K562 (cell line): ENCODE measurements around the gene NUPR1. TPM values are rescaled to one million over a fixed set of nuclear protein-coding genes. Genes with fewer than 3 reads are reported as not detected.

Experiments used
- ARNT ChIP-seq, 2 experiments: fragments of 450-650 bp; IDR thresholded peaks; 2 replicates each; pipeline ENCODE4 v1.6.1; 2016; ENCODE audit warnings: mild to moderate bottlenecking in 1 of 2
- BRF1 ChIP-seq: IDR thresholded peaks from 3 replicates; pipeline ENCODE4 v1.6.1; 2011; ENCODE audit warnings: borderline replicate concordance, mild to moderate bottlenecking; ENCODE audit not compliant: insufficient read length; ENCODE audit errors: extremely low read depth
- CREBBP ChIP-seq: IDR thresholded peaks from one replicate; pipeline ENCODE4 v1.6.1; 2012; ENCODE audit warnings: low read depth, mild to moderate bottlenecking, control low read depth, inconsistent platforms, low read length
- ELF1 ChIP-seq: fragments of 200-800 bp; sonication (Bioruptor generic); IDR thresholded peaks from 2 replicates; pipeline ENCODE4 v1.6.1; 2016; ENCODE audit warnings: missing genetic modification characterization, missing compliant biosample characterization
- FOXK1 ChIP-seq: sonication (generic); formaldehyde crosslinking; IDR thresholded peaks from 2 replicates; pipeline ENCODE4 v1.8.0; 2022; ENCODE audit warnings: missing genetic modification reagents, mild to moderate bottlenecking, borderline replicate concordance
- HDAC3 ChIP-seq: fragments of 450-650 bp; IDR thresholded peaks from 2 replicates; pipeline ENCODE4 v1.6.1; 2018; ENCODE audit warnings: borderline replicate concordance, mild to moderate bottlenecking, moderate library complexity; ENCODE audit not compliant: partially characterized antibody
- HOXB6 ChIP-seq: fragments of 250-450 bp; sonication (Bioruptor Pico); IDR thresholded peaks from 2 replicates; pipeline ENCODE4 v1.5.1; 2022; ENCODE audit warnings: mild to moderate bottlenecking, borderline replicate concordance
- KDM4B ChIP-seq, 2 experiments: fragments of 450-650 bp in 1 of 2; sonication (generic) in 1 of 2; IDR thresholded peaks; 2 replicates each; pipeline ENCODE4 v1.6.1; 2016 to 2017; ENCODE audit warnings: borderline replicate concordance in 2 of 2, antibody characterized with exemption in 1 of 2, low read depth in 1 of 2, mild to moderate bottlenecking in 1 of 2
- KLF13 ChIP-seq: fragments of 450-650 bp; IDR thresholded peaks from 2 replicates; pipeline ENCODE4 v1.6.1; 2016; ENCODE audit warnings: missing genetic modification characterization, low read depth, mild to moderate bottlenecking, missing compliant biosample characterization, moderate library complexity, borderline replicate concordance
- MYNN ChIP-seq, 2 experiments: sonication (generic); formaldehyde crosslinking in 1 of 2; IDR thresholded peaks; 2 replicates each; pipeline versions ENCODE4 v1.5.0 to v1.6.1; 2016 to 2020; ENCODE audit warnings: antibody characterized with exemption in 1 of 2, missing genetic modification reagents in 1 of 2
- PHF20 ChIP-seq: fragments of 450-650 bp; IDR thresholded peaks from 2 replicates; pipeline ENCODE4 v1.6.1; 2018; ENCODE audit not compliant: partially characterized antibody
- POLR3A ChIP-seq: IDR thresholded peaks from 2 replicates; pipeline ENCODE4 v1.6.1; 2011; ENCODE audit warnings: borderline replicate concordance, mild to moderate bottlenecking, moderate library complexity; ENCODE audit not compliant: insufficient read length, insufficient read depth; ENCODE audit errors: extremely low read depth
- PPARD ChIP-seq: fragments of 250-450 bp; sonication (Bioruptor Pico); IDR thresholded peaks from 2 replicates; pipeline ENCODE4 v1.8.0; 2022; ENCODE audit warnings: inconsistent platforms, mild to moderate bottlenecking, moderate library complexity
- RAD51 ChIP-seq: fragments of 450-650 bp; IDR thresholded peaks from 2 replicates; pipeline ENCODE4 v1.7.1; 2016; ENCODE audit warnings: low read depth, mild to moderate bottlenecking, borderline replicate concordance
- RCOR1 ChIP-seq, 2 experiments: IDR thresholded peaks; 2 replicates each; pipeline ENCODE4 v1.6.1; 2012; ENCODE audit warnings: low read depth in 2 of 2, low read length in 2 of 2, borderline replicate concordance in 1 of 2, improper control_type of control experiment in 1 of 2
- SAFB2 ChIP-seq: fragments of 200-400 bp; formaldehyde crosslinking; IDR thresholded peaks from 2 replicates; pipeline ENCODE4 v1.6.1; 2018; ENCODE audit warnings: borderline replicate concordance, low read length, low read depth, moderate library complexity; ENCODE audit not compliant: severe bottlenecking
- SOX6 ChIP-seq: fragments of 450-650 bp; IDR thresholded peaks from 2 replicates; pipeline ENCODE4 v1.6.1; 2014; ENCODE audit warnings: mild to moderate bottlenecking
- XRCC4 ChIP-seq: IDR thresholded peaks from one replicate; pipeline ENCODE4 v1.6.1; 2011; ENCODE audit not compliant: insufficient read depth, insufficient read length; ENCODE audit errors: extremely low read depth
- ZEB2 ChIP-seq: fragments of 450-650 bp; IDR thresholded peaks from 2 replicates; pipeline ENCODE4 v1.6.1; 2016
- ZNF174 ChIP-seq: fragments of 250-450 bp; sonication (Bioruptor Pico); IDR thresholded peaks from 2 replicates; pipeline ENCODE4 v1.4.0; 2020; ENCODE audit warnings: mild to moderate bottlenecking
- ZNF197 ChIP-seq: fragments of 200-800 bp; sonication (Bioruptor generic); IDR thresholded peaks from 2 replicates; pipeline ENCODE4 v1.6.1; 2016; ENCODE audit warnings: low read depth, missing genetic modification characterization, missing compliant biosample characterization
- polyA plus RNA-seq, 8 experiments: library from polyadenylated mRNA; depleted of rRNA in 4 of 8; stranded (reverse) in 5 of 8; unstranded in 3 of 8; fragments of >200 nt; fragmentation: Nextera tagmentation in 2 of 8; fragmentation: Illumina TruSeq in 1 of 8; extraction: Ambion mirVana in 2 of 8; extraction: Trizol in 1 of 8; gene quantifications; 2 replicates each; pipeline versions ENCODE4 v1.2.1 to v1.2.3, GENCODE V29; 2011 to 2014; ENCODE audit warnings: inconsistent platforms in 1 of 8, missing spikeins in 1 of 8
- total RNA-seq, 7 experiments: library from RNA; depleted of rRNA in 6 of 7; stranded (reverse); fragments of >200 nt in 6 of 7; fragmentation: Illumina TruSeq in 2 of 7; extraction: Trizol in 2 of 7; gene quantifications; 2 replicates each; pipeline versions ENCODE4 v1.2.1 to v1.2.3, GENCODE V29; 2011 to 2021; ENCODE audit warnings: low replicate concordance in 1 of 7
- TF ChIP-seq, protein P1 (sequence below): sonication (generic); formaldehyde crosslinking; IDR thresholded peaks from 2 replicates; pipeline ENCODE4 v1.9.0; 2022; ENCODE audit warnings: mild to moderate bottlenecking, missing genetic modification reagents
- TF ChIP-seq, protein P2 (sequence below): fragments of 250-450 bp; sonication (Bioruptor Pico); IDR thresholded peaks from 2 replicates; pipeline ENCODE4 v1.4.0; 2020; ENCODE audit warnings: mild to moderate bottlenecking
- TF ChIP-seq, protein P3 (sequence below): fragments of 250-450 bp; sonication (Bioruptor Pico); IDR thresholded peaks from 2 replicates; pipeline ENCODE4 v1.4.0; 2020; ENCODE audit warnings: borderline replicate concordance

NUPR1 gene
- total and polyA plus RNA-seq, 9 of the 15 experiments (the other 6 are each of a cell fraction or from before 2014, with no cell fraction given): 0.07 to 1.5 (median 0.27) TPM

DNA sequence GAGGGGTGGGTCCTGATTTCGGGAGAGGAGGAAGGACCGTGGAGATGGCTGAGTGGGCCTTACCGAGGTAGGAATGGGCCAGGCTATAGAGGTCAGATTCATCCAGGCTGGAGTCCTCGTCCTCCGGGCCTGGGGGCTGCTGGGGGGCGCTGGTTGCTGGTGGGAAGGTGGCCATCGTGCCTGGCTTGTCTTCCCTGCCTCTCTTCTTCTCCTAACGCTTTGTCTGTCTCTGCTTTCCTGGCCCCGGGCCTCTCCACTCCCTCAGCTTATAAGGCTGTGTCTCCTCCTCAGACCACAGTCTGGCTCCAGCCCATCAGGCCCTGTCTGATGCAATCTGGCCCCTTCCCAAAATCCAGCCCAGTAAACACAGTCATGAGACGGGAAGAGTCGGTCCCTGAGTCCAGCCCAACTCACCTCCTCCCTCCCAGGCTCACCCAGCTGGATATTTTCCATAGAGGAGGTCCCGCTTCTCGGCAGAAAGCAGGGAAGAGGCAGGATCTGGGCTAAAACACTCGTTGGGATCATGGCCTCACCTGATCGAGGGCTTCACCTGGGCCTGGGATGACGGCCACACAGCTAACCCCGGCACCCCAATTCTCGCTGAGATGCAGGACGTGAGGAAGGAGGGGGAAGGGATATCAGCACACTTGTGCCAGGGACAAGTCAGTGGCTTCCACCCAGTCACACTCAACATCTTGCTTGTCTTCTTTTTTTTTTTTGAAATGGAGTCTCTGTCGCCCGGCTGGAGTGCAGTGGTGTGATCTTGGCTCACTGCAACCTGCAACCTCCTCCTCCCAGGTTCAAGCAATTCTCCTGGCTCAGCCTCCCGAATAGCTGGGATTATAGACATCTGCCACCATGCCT, at the start of gene NUPR1 (continued):
- TF ChIP-seq, protein P1, sequence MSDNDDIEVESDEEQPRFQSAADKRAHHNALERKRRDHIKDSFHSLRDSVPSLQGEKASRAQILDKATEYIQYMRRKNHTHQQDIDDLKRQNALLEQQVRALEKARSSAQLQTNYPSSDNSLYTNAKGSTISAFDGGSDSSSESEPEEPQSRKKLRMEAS (CRISPR knock-in tag): no peak
- no peak for TF ChIP-seq HOXB6
- TF ChIP-seq SOX6: no peak
- no peak for TF ChIP-seq PPARD (CRISPR knock-in tag)
- peak in 1 of 2 experiments; percentile 50; a peak in 1 of 4 replicates for TF ChIP-seq RCOR1 (IDR thresholded peaks at IDR 0.05; ENCODE audit: borderline replicate concordance in 1 of 2, low read depth in 2 of 2, low read length in 2 of 2)
- no peak for TF ChIP-seq FOXK1 (CRISPR knock-in tag)
- TF ChIP-seq ARNT (IDR thresholded peaks at IDR 0.05): no peak
- no peak for TF ChIP-seq KDM4B (IDR thresholded peaks at IDR 0.05; ENCODE audit: borderline replicate concordance in 2 of 2, low read depth in 1 of 2)
- no peak for TF ChIP-seq KLF13 (tag)
- no peak for TF ChIP-seq RAD51
- TF ChIP-seq ZNF174: no peak
- TF ChIP-seq ZNF197 (CRISPR knock-in tag): peak; percentile 48; the same call in 1 of the 2 replicates
- TF ChIP-seq ELF1 (tag): peak; percentile 64; the same call in 1 of the 2 replicates
- no peak for TF ChIP-seq BRF1
- TF ChIP-seq POLR3A: no peak
- TF ChIP-seq CREBBP: no peak
- TF ChIP-seq HDAC3: no peak
- TF ChIP-seq ZEB2: no peak
- TF ChIP-seq, protein P2, sequence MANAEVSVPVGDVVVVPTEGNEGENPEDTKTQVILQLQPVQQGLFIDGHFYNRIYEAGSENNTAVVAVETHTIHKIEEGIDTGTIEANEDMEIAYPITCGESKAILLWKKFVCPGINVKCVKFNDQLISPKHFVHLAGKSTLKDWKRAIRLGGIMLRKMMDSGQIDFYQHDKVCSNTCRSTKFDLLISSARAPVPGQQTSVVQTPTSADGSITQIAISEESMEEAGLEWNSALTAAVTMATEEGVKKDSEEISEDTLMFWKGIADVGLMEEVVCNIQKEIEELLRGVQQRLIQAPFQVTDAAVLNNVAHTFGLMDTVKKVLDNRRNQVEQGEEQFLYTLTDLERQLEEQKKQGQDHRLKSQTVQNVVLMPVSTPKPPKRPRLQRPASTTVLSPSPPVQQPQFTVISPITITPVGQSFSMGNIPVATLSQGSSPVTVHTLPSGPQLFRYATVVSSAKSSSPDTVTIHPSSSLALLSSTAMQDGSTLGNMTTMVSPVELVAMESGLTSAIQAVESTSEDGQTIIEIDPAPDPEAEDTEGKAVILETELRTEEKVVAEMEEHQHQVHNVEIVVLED (CRISPR knock-in tag): no peak
- no peak for TF ChIP-seq PHF20
- TF ChIP-seq XRCC4: no peak
- TF ChIP-seq, protein P3, sequence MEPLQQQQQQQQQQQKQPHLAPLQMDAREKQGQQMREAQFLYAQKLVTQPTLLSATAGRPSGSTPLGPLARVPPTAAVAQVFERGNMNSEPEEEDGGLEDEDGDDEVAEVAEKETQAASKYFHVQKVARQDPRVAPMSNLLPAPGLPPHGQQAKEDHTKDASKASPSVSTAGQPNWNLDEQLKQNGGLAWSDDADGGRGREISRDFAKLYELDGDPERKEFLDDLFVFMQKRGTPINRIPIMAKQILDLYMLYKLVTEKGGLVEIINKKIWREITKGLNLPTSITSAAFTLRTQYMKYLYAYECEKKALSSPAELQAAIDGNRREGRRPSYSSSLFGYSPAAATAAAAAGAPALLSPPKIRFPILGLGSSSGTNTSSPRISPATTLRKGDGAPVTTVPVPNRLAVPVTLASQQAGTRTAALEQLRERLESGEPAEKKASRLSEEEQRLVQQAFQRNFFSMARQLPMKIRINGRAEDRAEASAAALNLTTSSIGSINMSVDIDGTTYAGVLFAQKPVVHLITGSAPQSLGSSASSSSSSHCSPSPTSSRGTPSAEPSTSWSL: no peak
- TF ChIP-seq MYNN (IDR thresholded peaks at IDR 0.05): no peak
- TF ChIP-seq MYNN (CRISPR knock-in tag; IDR thresholded peaks at IDR 0.05): no peak
- no peak for TF ChIP-seq SAFB2
